DND-41 (cell line): ENCODE results near the gene TP53RK.

Experiments used
- EZH2 ChIP-seq: IDR thresholded peaks from 3 replicates; pipeline ENCODE4 v1.6.1; 2012; ENCODE audit warnings: borderline replicate concordance, low read depth, mild to moderate bottlenecking, moderate library complexity, low read length, inconsistent platforms; ENCODE audit not compliant: severe bottlenecking
- TF ChIP-seq, protein P1 (sequence below): IDR thresholded peaks from 2 replicates; pipeline ENCODE4 v1.5.1; 2012; ENCODE audit warnings: borderline replicate concordance, low read length, moderate library complexity, mild to moderate bottlenecking; ENCODE audit not compliant: poor library complexity, severe bottlenecking; ENCODE audit errors: extremely low read depth

DNA sequence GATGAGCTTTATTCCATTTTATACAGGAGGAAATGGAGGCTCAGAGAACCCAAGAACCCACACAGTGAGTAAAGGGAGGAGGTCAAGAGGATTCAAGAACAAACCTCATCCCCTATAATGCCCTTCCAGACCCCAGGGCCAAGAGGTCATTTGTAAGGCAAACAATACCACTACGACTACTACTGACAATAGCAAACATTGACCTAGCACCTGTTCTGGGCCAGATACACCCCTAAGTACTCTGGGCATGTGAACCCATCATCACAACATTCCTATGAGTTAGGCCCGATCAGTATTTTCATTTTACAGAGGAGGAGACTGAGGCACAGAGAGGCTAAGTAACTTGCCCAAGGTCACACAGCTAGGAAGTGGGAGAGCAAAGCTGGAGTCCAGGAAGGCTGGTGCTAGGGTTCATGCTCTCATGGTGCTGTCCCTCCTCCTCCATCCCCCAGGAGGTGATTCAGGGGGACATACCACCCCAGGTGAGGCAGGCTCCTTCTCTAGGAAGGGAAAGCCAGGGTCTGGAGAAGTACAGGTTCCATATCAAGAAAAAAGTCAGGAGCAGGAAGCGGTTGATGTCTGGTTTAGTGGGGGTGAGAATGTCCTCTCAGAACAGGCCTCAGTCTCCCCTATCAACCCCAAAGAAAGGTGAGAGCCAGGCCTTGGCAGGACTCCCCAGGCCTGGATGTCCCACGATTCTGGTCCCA, 51.7 kb downstream of the TP53RK start:
- no peak for TF ChIP-seq EZH2
- TF ChIP-seq, protein P1, sequence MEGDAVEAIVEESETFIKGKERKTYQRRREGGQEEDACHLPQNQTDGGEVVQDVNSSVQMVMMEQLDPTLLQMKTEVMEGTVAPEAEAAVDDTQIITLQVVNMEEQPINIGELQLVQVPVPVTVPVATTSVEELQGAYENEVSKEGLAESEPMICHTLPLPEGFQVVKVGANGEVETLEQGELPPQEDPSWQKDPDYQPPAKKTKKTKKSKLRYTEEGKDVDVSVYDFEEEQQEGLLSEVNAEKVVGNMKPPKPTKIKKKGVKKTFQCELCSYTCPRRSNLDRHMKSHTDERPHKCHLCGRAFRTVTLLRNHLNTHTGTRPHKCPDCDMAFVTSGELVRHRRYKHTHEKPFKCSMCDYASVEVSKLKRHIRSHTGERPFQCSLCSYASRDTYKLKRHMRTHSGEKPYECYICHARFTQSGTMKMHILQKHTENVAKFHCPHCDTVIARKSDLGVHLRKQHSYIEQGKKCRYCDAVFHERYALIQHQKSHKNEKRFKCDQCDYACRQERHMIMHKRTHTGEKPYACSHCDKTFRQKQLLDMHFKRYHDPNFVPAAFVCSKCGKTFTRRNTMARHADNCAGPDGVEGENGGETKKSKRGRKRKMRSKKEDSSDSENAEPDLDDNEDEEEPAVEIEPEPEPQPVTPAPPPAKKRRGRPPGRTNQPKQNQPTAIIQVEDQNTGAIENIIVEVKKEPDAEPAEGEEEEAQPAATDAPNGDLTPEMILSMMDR: no peak
